Calu3 (cell line): Measurements from ENCODE around the gene BEX3. TPM values are rescaled to one million over a fixed set of nuclear protein-coding genes. Genes with fewer than 3 reads are reported as not detected.
A peak's percentile ranks its signal among the peaks of the same experiment; 100 is the strongest.

Experiments
- Bru-seq: library from RNA; stranded (reverse); fragments of 400-500 nt; gene quantifications from one replicate; lab custom pipeline; 2021; lab: Mats Ljungman, UMichigan
- BruChase-seq, 2 experiments: library from RNA; stranded (reverse); fragments of 400-500 nt; gene quantifications; one replicate each; lab custom pipeline; 2021; lab: Mats Ljungman, UMichigan
- BruUV-seq: library from RNA; stranded (reverse); fragments of 400-500 nt; replicated peaks from 2 replicates; lab custom pipeline; 2021; lab: Mats Ljungman, UMichigan
- CTCF ChIA-PET: fragments of 300-600 bp; sonication (Branson Sonifier 250); formaldehyde crosslinking; loops from one replicate; lab custom pipeline; 2022; ENCODE audit warnings: antibody characterized with exemption; lab: Charles Lee
- DNase-seq: peaks from one replicate; pipeline ENCODE4 v3.0.0; 2022
- H3K27ac Mint-ChIP-seq: one replicate; pipeline ENCODE4 v1.8.0; 2022; ENCODE audit warnings: mixed read lengths; ENCODE audit not compliant: unreplicated experiment
- H3K27me3 Mint-ChIP-seq: one replicate; pipeline ENCODE4 v1.8.0; 2022; ENCODE audit warnings: mixed read lengths; ENCODE audit not compliant: unreplicated experiment
- H3K36me3 Mint-ChIP-seq: one replicate; pipeline ENCODE4 v1.8.0; 2022; ENCODE audit warnings: mild to moderate bottlenecking, moderate library complexity, mixed read lengths; ENCODE audit not compliant: insufficient read depth, unreplicated experiment
- H3K4me1 Mint-ChIP-seq: one replicate; pipeline ENCODE4 v1.8.0; 2022; ENCODE audit warnings: mild to moderate bottlenecking, low read depth, mixed read lengths; ENCODE audit not compliant: unreplicated experiment
- H3K4me3 Mint-ChIP-seq: one replicate; pipeline ENCODE4 v1.8.0; 2022; ENCODE audit warnings: mild to moderate bottlenecking, low read depth, moderate library complexity, mixed read lengths; ENCODE audit not compliant: unreplicated experiment
- H3K9me3 Mint-ChIP-seq: one replicate; pipeline ENCODE4 v1.8.0; 2022; ENCODE audit warnings: low read depth, mixed read lengths; ENCODE audit not compliant: unreplicated experiment
- intact Hi-C: fragments of 100-400 bp; cut with micrococcal nuclease; formaldehyde crosslinking; loops from one replicate; pipeline ENCODE4 v1.10.0; 2022; ENCODE audit not compliant: unreplicated experiment
- long read RNA-seq: library from polyadenylated mRNA; stranded (forward); transcript quantifications from one replicate; pipeline ENCODE4 v2.0.0, GENCODE V29; 2022
- total RNA-seq: library from RNA; stranded (reverse); gene quantifications from 2 replicates; pipeline ENCODE4 v1.2.3, GENCODE V29; 2022
- TF ChIP-seq, protein P1 (sequence below): fragments of 200-600 bp; IDR thresholded peaks from one replicate; pipeline ENCODE4 v1.8.0; 2022; ENCODE audit warnings: antibody characterized with exemption; ENCODE audit not compliant: unreplicated experiment

Gene BEX3
- total RNA-seq: 114 and 117 TPM in 2 replicates
- percentile 84 among the genes with signal in this experiment for Bru-seq, nascent RNA
- BruChase-seq, experiment 1, labeled RNA remaining after a 6-hour chase: percentile 97 among the genes with signal in this experiment
- percentile 94 among the genes with signal in this experiment for BruChase-seq, experiment 2, labeled RNA remaining after a 2-hour chase
- long read RNA-seq, transcript BEX3-201 (3 exons, 921 nt): major isoform, 277 of 378 reads
- long read RNA-seq, transcript BEX3-204 (3 exons, 913 nt): minor isoform, 68 of 378 reads
- long read RNA-seq, transcript BEX3-202 (2 exons, 753 nt): minor isoform, 7 of 378 reads
- long read RNA-seq, partial matches to known transcripts: 15 of 378 reads
- long read RNA-seq, other reads (novel, unspliced or antisense): 7 of 378 reads

DNA sequence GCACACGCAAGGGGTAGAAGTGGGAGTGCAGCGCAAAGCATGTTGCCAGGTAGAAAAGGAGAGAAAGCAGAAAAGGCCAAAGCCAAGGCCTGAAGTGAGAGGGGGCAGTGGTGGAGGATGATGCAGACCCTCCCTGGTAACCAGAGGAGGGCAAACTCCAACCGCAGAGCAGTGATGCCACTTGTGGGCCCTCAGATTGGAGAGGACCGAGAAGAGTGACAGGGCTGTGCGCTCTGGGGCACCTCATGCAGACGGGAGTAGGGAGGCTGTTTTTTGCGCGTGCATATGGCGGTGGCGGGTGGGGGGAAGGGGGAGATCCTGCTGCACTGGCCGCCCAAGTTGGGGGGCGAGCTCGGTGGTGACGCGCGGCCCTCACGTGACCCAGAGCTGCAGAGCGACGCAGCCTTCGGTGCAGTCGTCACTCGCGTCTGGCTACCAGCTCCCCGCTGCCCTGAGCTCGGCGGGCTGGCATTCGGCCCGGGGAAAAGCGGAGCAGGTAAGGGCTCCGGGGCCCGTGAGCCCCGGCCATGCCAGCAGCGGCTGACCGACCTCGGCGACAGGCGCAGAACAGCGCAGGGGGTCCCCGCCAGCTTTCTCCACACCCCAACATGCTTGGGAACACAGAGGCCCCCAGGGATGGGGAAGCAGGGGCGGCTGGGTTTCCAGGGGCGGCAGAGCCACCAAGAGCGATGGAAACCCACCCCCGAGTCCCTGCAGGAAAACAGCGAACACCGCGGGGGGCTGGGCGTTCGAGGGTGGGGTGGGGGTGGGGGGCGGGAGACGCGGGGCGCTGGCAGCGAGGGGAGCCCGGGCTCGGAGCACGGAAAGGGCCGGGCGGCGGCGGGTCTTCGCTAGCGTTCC lies at the start of gene BEX3:
TSS of gene BEX3 (plus strand) at position 421 of the 861 bp plus-strand sequence. CDS start 984 bp downstream, outside the sequence.
- no TSS peak for BruUV-seq
- TF ChIP-seq, protein P1, sequence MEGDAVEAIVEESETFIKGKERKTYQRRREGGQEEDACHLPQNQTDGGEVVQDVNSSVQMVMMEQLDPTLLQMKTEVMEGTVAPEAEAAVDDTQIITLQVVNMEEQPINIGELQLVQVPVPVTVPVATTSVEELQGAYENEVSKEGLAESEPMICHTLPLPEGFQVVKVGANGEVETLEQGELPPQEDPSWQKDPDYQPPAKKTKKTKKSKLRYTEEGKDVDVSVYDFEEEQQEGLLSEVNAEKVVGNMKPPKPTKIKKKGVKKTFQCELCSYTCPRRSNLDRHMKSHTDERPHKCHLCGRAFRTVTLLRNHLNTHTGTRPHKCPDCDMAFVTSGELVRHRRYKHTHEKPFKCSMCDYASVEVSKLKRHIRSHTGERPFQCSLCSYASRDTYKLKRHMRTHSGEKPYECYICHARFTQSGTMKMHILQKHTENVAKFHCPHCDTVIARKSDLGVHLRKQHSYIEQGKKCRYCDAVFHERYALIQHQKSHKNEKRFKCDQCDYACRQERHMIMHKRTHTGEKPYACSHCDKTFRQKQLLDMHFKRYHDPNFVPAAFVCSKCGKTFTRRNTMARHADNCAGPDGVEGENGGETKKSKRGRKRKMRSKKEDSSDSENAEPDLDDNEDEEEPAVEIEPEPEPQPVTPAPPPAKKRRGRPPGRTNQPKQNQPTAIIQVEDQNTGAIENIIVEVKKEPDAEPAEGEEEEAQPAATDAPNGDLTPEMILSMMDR: no peak
- Mint-ChIP-seq H3K9me3 (no peaks in the 10 kb centered on the region), H3K27me3 (no peaks in the 10 kb centered on the region), H3K27ac (peak within 1 kb of the TSS; percentile 84), H3K4me1 (peaks cover 8% of the 10 kb centered on the region), H3K4me3 (peak within 1 kb of the TSS; percentile 81), H3K36me3 (peaks cover 20% of the 10 kb centered on the region)
- CTCF ChIA-PET: interaction anchor here (0.6 kb wide), 1 partner anchor 18 kb away, joined by 6 read pairs; no protein-coding TSS in a partner anchor
- DNase-seq: peak; percentile 54
- intact Hi-C loops: no loop called here

DNA sequence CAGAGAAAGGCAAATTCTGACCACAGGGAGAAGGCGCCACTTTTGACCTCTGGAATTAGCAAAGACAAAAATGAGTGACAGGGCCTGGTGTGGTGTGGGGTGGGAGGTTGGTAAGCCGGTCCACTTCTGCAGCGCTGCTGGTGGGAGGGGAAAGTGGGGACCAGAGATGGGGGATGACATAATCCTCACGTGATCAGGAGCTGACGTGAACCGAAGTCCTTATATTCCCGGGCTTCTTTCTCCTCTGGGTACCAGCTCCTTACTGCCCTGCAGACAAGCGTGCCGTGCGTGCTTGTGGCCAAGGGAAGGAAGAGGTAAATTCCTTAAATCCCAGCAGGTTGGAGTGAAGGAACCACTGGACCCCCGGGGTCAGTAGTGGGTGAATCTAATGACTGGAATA lies 46.3 kb upstream of the BEX3 start, which contains the start of gene TCEAL7:
TSS of gene TCEAL7 (plus strand) at position 249 of the 400 bp plus-strand sequence. CDS start 1,165 bp downstream, outside the sequence.
- TF ChIP-seq, protein P1: no peak
- no peak for DNase-seq
- CTCF ChIA-PET: no interaction called here

DNA sequence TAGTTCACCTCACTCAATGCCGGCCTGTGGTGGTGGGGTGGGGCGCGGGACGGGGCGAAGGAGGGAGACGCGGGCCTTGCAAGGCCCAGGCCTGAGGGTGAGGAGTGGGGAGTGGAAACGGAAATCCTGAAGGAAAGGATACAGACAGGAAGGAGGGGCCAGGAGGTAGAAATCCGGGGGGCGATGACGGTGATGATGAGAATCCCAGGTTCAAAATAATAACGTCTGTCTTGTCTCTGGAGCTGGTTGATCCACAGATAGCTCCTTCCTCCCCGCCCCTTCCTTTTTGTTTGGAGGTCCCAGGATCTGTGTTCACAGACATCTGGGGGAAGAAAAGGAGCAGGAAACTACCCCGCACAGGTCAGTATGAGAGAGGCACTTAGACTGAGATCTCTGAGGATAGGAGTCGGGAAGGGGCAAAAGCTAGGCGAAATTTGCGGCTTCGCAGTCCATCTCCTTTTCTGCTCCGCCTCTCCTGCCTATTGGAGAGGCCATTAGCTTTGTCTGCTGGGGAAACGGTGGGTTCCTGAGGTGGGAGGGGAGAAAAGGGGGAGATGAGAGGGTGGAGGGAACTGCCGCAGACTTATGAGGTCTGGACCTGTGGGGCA lies 45.6 kb upstream of the BEX3 start:
- H3K36me3 Mint-ChIP-seq: no peaks in the 10 kb centered on the region
- CTCF ChIA-PET: no interaction called here
- BruUV-seq: no TSS peak
- no peaks in the 10 kb centered on the region for H3K4me1 Mint-ChIP-seq
- TF ChIP-seq, protein P1: no peak
- H3K4me3 Mint-ChIP-seq: no peak overlapping the region
- H3K9me3 Mint-ChIP-seq: no peaks in the 10 kb centered on the region
- no peak overlapping the region for H3K27ac Mint-ChIP-seq
- no peaks in the 10 kb centered on the region for H3K27me3 Mint-ChIP-seq
- intact Hi-C loops: no loop called here
- DNase-seq: no peak

More for the DNA sequence above, 46.3 kb upstream of the BEX3 start, which contains the start of gene TCEAL7:
- BruUV-seq: no TSS peak
- Mint-ChIP-seq H3K4me1 (no peaks in the 10 kb centered on the region), H3K27me3 (no peaks in the 10 kb centered on the region), H3K4me3 (no peak within 1 kb of the TSS), H3K27ac (no peak within 1 kb of the TSS), H3K36me3 (no peaks in the 10 kb centered on the region), H3K9me3 (no peaks in the 10 kb centered on the region)
- intact Hi-C loops: no loop called here

DNA sequence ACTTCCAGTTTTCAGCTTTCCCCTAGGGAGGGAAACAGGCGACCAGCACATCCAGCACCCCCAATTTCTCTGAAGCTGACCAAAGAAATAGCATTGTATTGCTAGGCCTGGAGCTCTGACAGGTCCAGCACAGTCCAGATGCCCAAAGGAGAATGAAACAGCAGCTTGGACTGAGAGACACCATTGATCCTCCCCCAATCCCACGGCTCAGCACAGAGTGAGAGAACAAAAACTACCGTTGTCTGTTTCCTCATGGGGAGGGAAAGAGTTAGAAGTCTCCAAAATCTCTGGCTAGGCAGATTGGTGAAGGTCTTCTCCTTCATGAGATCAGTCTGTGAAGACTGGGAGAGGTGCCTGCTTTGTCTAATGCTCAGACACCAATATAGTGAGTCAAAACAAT lies 37.7 kb upstream of the BEX3 start:
- Mint-ChIP-seq H3K9me3 (no peaks in the 10 kb centered on the region), H3K27me3 (peaks cover 20% of the 10 kb centered on the region), H3K4me1 (no peaks in the 10 kb centered on the region), H3K36me3 (no peaks in the 10 kb centered on the region), H3K27ac (no peak overlapping the region), H3K4me3 (no peak overlapping the region)
- intact Hi-C loops: no loop called here
- CTCF ChIA-PET: no interaction called here
- BruUV-seq: no TSS peak
- DNase-seq: no peak
- TF ChIP-seq, protein P1: no peak
